ENCODE measurements around the gene ATP5F1D. TPM values are rescaled to one million over a fixed set of nuclear protein-coding genes. Genes with fewer than 3 reads are reported as not detected.

Gene ATP5F1D
- total RNA-seq, 1 experiment from 2014 or later, result 102 TPM

- ATAC-seq (no peak), DNase-seq (no peak)
- no peaks in the 10 kb centered on the region for H3K9me3 ChIP-seq (ENCODE audit: low read length)
- BruUV-seq (replicated peaks), result no TSS peak
- no peak for TF ChIP-seq EZH2 (IDR thresholded peaks at IDR 0.05; ENCODE audit: low read length, unreplicated experiment)
- H3K4me3 ChIP-seq (ENCODE audit: low read length), result peak overlapping the region; percentile 71
- H3K9ac ChIP-seq (ENCODE audit: low read length), result peak overlapping the region; percentile 85
- no peaks in the 10 kb centered on the region for H3F3A ChIP-seq (ENCODE audit: low read length, unreplicated experiment)
- H3K4me1 ChIP-seq (ENCODE audit: insufficient read depth, low read length), result peaks cover 71% of the 10 kb centered on the region
- no peak overlapping the region for H2AFZ ChIP-seq (ENCODE audit: low read length)
- POLR2A ChIA-PET (ENCODE audit: unreplicated experiment), result no interaction called here
- no peaks in the 10 kb centered on the region for H4K20me1 ChIP-seq (ENCODE audit: low read length)
- peak overlapping the region; percentile 94; the same call in 1 of the 2 replicates for H3K27ac ChIP-seq (ENCODE audit: low read length)
- peaks cover 6% of the 10 kb centered on the region; the same call in 1 of the 2 replicates for H3K36me3 ChIP-seq (ENCODE audit: low read depth, low read length)
- intact Hi-C loops (cut with micrococcal nuclease), result loop anchor here (10.0 kb wide), 1 partner anchor 84 kb away; a partner anchor contains a TSS
- H3K4me2 ChIP-seq (ENCODE audit: low read length), result peak overlapping the region; percentile 98
- peaks cover 58% of the 10 kb centered on the region for H3K79me2 ChIP-seq (ENCODE audit: low read length)
- CTCF ChIA-PET, result no interaction called here
- H3K9me2 ChIP-seq (replicated peaks; ENCODE audit: low read length), result no peaks in the 10 kb centered on the region
- no peaks in the 10 kb centered on the region for H3K27me3 ChIP-seq (ENCODE audit: low read length)
Observed at GRCh38 chr19:1270854-1271527, 29.4 kb downstream of the ATP5F1D start.

DNA sequence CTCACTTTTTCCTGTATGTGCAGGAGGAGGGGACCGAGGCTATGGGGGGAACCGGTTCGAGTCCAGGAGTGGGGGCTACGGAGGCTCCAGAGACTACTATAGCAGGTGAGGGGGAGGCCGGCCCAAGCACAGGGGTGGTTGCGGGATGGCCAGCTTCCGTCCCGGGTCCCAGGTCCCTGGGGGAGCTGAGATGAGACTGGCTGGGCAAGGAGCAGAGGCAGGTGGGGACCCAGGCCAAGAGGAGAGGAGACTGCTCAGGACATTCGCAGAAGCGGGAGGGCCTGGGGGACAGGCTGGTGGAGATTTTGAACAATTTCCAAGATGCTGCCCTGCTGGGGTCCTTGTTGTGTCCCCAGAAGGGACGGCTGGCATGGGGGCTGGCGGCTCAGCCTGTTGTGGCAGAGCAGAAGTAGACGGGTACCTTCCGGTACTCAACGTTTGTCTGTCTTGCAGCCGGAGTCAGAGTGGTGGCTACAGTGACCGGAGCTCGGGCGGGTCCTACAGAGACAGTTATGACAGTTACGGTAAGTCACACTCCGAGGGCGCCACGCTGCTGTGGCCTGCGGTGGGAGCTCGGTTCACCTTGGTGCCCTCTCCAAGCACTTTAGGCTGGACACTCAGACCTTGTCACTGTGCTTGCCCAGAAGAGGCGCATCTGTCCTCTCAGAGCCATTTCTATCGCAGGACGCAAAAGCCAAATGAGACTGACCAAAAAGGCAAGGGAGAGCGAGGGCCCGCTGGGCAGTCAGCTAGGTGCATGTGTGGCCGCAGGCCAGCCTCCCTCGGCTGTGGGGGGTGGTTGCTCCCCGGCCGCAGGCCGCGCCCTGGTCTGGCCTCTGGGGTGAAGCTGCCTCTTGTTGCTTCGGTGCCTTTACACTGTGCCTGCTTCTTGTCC is 30.2 kb downstream of the ATP5F1D start:
- no peak for ATAC-seq
- H3K36me3 ChIP-seq (ENCODE audit: low read depth, low read length), result peaks cover 6% of the 10 kb centered on the region; the same call in 1 of the 2 replicates
- H3K4me3 ChIP-seq (ENCODE audit: low read length), result peak overlapping the region; percentile 71
- H3K79me2 ChIP-seq (ENCODE audit: low read length), result peaks cover 65% of the 10 kb centered on the region
- no peaks in the 10 kb centered on the region for H4K20me1 ChIP-seq (ENCODE audit: low read length)
- no TSS peak for BruUV-seq (replicated peaks)
- ChIA-PET POLR2A (ENCODE audit: unreplicated experiment) (interaction anchor here (0.5 kb wide), 1 partner anchor 13 kb away, joined by 10 read pairs; no protein-coding TSS in a partner anchor), CTCF (interaction anchor here (0.7 kb wide), 1 partner anchor 28 kb away, joined by 6 read pairs; no protein-coding TSS in a partner anchor)
- intact Hi-C loops (cut with micrococcal nuclease), result loop anchor here (10.0 kb wide), 1 partner anchor 83 kb away; a partner anchor contains a TSS
- H3K9me3 ChIP-seq (ENCODE audit: low read length), result no peaks in the 10 kb centered on the region
- no peaks in the 10 kb centered on the region for H3F3A ChIP-seq (ENCODE audit: low read length, unreplicated experiment)
- peak overlapping the region; percentile 98 for H3K4me2 ChIP-seq (ENCODE audit: low read length)
- H2AFZ ChIP-seq (ENCODE audit: low read length), result no peak overlapping the region
- H3K9me2 ChIP-seq (replicated peaks; ENCODE audit: low read length), result no peaks in the 10 kb centered on the region
- H3K27me3 ChIP-seq (ENCODE audit: low read length), result no peaks in the 10 kb centered on the region
- peaks cover 75% of the 10 kb centered on the region for H3K4me1 ChIP-seq (ENCODE audit: insufficient read depth, low read length)
- H3K9ac ChIP-seq (ENCODE audit: low read length), result peak overlapping the region; percentile 85
- no peak for DNase-seq
- TF ChIP-seq, protein P1, sequence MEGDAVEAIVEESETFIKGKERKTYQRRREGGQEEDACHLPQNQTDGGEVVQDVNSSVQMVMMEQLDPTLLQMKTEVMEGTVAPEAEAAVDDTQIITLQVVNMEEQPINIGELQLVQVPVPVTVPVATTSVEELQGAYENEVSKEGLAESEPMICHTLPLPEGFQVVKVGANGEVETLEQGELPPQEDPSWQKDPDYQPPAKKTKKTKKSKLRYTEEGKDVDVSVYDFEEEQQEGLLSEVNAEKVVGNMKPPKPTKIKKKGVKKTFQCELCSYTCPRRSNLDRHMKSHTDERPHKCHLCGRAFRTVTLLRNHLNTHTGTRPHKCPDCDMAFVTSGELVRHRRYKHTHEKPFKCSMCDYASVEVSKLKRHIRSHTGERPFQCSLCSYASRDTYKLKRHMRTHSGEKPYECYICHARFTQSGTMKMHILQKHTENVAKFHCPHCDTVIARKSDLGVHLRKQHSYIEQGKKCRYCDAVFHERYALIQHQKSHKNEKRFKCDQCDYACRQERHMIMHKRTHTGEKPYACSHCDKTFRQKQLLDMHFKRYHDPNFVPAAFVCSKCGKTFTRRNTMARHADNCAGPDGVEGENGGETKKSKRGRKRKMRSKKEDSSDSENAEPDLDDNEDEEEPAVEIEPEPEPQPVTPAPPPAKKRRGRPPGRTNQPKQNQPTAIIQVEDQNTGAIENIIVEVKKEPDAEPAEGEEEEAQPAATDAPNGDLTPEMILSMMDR (conservative IDR thresholded peaks at IDR 0.05; ENCODE audit: low read depth, low read length), result no peak
- no peak for TF ChIP-seq EZH2phosphoT487 (IDR thresholded peaks at IDR 0.05; ENCODE audit: borderline replicate concordance, low read length)
- TF ChIP-seq EZH2 (IDR thresholded peaks at IDR 0.05; ENCODE audit: low read length, unreplicated experiment), result no peak
- peak overlapping the region; percentile 17 for H3K27ac ChIP-seq (ENCODE audit: low read length)

Measured in PC-3 (cell line).